Bone marrow (tissue), 2 donors: Measurements from ENCODE around the gene CLMP.
"Not testable (repeated sequence)": the region's sequence is repeated elsewhere in the genome, so short reads cannot be mapped to it uniquely, and the experiment has no call there.

ENCODE experiments used
- DNase-seq, 2 donors: peaks; one replicate each; lab custom pipeline; 2025; lab: John Stamatoyannopoulos, UW

CLMP gene

DNA sequence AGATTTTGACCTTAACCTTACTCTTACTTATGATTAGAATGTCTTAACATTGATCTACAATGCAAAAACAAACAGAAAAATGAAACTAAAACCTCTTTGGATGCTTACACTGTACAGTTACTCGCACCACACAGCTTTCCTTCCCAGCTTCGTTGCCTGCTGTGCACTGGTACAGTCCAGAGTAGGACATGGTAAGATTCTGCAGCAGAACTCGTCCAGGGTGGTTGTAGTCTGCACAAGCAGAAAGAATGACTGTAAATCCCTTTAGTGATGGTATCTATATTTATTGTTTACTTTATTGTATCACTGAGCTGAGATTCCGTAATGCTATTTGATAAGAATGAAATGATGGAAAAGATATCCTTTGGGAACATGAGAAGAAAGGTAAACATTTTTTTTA, 112.1 kb downstream of the CLMP start:
- DNase-seq = no peak

DNA sequence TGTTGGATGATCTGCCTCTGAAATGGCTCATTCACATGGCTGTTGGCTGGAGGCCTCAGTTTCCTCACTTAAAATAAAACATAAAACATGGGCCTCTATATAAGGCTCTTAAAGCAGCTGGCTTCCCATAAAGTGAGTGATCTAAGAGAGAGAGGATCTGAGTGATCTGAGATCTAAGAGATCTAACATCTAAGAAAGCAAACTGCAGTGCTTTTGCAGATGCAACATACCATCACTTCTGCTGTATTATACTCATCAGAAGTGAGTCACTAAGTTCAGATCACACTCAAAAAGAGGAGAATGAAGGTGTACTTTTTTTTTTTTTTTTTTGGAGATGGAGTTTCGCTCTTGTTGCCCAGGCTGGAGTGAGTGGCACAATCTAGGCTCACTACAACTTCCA, 115.0 kb downstream of the CLMP start:
- no peak for DNase-seq

DNA sequence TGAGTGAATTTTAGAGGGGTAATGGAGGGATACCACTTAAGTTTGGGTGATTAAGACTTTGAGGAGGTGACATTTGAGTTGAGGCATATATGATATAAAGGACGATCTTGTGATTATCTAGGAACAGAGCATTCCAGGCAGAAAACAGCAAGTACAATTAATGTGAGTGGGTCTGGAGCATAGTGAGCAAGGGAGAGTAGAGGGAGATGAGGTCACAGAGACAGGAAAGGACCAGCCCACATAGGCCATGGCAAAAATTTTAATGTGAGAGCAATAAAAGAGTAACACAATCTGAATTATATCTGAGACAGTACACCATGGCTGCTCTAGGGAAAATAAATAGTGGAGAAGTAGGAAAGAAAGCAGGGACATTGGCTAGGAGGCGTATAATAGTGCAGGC, 118.6 kb downstream of the CLMP start:
- no peak for DNase-seq

DNA sequence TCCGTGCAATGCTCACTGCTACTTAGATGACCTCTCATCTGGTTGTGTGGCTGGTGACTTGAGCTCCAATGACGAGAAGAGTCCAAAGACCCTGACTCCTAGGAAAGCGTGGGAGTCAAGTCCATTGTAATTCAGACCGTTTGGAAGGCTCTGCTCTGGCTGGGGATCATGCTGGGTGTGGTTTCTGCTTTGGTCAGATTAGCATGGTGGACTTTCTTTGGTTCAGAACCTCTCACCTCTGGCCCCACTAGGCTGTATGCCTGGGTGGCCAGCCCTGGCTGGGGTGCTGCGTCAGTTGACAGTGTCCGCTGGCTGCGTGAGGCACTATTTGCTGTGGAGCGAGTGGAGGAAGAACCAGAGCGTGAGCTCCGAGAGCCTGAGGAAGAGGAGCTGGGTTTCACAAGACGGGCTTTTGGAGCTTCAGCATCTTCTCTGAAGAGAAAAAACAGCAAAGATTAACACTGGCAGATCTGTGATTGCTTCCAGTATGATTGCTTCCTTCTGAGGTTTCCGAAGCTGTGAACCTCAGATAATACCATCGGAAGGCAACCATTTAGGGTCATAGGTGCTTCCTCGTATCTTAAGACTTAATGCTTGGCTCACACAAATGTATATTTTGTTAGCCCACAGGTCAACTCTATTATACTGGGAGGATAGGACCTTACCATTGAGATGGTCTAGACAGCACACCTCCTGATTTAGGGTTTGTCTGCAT, 121.5 kb downstream of the CLMP start:
- DNase-seq = no peak

GRCh38 chr11:123072762-123073161, 122.3 kb downstream of the CLMP start:
- DNase-seq = no peak

DNA sequence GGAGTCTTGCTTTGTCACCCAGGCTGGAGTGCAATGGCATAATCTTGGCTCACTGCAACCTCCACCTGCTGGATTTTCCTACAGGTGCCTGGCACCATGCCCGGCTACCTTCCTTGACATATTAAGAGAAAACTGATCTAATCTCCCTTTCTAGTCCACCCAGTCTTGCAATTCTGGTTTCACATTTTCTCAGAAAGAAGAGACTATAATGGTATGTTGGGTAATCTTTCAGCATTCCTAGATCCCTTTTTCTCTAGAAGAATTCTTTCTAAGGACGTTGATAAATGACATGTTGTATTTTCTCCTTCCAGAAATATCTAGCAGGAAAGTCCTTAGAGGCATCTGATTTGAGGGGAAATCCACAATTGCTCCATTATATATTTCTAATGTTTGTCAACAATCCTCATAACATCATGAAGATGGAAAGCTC, 122.7 kb downstream of the CLMP start:
- DNase-seq = no peak

DNA sequence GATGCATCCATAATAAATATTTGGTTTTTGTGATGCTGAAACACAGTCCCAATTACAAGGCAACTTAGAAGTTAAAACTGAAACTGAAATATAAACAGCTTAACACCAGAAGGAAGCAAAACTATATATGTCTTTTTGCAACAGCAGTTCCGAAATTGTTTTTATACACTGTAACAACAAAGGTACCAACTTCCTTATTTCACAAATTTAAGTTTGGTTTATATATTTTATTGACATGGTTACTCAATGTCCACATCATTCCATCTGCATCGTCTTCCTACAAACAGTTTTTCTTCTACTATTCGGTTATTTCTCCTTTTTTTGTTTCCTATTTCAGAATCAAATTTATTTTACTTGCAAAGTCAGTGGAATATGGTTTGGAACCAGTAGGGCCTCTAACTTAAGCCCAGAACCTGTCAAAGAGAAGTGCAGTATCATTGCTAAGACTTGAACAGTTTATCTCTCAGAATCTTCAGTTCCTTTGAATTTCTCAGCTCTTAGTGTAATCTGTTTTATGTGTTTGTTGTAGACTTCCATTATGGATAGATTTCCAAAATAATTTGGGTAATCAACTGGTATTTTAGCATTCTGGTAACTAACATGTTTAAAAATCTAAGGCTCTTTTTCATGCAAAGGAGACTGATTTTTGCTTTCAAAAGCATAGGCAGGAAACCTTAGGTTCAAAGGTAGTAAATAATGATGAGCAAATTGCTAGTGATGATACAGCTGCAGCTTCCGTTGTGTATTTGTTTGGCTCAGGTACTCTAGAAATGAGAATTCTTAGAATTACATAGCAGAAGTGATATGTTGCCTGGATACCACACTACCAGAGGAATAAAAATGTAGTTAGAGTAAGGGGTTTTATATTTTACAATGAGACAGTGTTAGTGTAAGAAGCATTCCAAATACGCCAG, 124.9 kb downstream of the CLMP start:
- peak in 1 of 2 donors; percentile 45 for DNase-seq

DNA sequence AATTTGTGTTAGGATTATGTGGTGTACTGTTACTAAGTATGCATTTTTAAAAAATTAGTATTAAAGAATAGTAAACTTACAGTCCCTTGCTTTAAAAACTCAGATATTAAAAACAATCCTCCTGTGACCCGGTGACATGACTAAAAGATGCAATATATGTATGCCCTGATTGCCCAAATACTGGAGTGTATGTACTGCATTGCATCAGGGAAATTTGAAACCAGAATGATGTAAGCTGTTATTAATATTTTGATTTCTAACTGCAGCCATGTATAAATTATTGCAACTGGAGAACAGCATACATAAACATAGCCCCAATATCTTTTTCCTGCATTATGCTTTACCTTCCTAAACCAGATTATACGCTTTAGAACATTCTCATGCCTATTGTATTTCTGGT, 129.4 kb downstream of the CLMP start:
- no peak for DNase-seq

- no peak for DNase-seq
These were observed 131.0 kb downstream of the CLMP start for GRCh38 chr11:123063826-123064657.

GRCh38 chr11:123062892-123063825, 131.9 kb downstream of the CLMP start:
- peak; percentile 42 for DNase-seq

- peak; percentile 92 to 100 for DNase-seq
These were observed 132.7 kb downstream of the CLMP start for GRCh38 chr11:123062158-123062891.

DNA sequence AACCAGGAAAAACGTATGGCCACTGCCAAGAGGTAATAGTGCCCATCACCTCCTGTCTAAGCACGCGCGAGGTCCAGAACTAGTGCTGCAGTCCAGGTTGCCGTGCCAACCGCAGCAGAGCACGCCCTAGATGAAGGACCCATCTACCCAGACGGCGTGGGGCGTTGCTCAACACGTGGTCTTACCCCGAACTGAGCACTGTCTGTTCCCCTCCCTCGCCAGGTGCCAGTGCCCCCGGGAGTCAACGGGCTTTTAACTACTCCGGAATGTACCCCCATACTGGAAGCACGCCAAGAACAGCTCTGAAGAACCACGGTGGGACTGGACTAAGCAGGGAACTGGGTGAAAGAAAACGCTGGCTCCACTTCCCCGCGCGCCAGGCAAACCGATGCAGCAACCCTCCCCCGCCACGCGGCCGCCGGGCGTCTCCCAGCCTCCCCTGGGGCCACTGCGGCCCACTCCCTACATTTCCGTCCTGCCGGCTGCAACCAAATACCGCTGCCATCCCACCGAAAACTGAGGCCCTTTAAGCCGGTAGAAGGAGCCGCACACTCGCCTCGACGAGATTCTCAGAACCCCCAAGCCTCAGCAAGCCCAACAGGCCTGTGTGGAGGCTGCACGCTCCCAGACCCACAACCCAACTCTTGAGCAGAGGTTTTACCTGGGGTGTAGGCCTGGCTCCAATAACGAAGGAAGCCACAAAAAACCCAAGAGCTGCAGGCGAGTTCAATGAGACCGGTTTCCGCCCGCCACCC, 133.5 kb downstream of the CLMP start, which contains the start of gene HSPA8:
HSPA8 (minus strand) TSS at position 734 of the 755 bp plus-strand sequence. CDS start 812 bp downstream, outside the sequence.
- peak in 1 of 2 donors; percentile 68 for DNase-seq

DNA sequence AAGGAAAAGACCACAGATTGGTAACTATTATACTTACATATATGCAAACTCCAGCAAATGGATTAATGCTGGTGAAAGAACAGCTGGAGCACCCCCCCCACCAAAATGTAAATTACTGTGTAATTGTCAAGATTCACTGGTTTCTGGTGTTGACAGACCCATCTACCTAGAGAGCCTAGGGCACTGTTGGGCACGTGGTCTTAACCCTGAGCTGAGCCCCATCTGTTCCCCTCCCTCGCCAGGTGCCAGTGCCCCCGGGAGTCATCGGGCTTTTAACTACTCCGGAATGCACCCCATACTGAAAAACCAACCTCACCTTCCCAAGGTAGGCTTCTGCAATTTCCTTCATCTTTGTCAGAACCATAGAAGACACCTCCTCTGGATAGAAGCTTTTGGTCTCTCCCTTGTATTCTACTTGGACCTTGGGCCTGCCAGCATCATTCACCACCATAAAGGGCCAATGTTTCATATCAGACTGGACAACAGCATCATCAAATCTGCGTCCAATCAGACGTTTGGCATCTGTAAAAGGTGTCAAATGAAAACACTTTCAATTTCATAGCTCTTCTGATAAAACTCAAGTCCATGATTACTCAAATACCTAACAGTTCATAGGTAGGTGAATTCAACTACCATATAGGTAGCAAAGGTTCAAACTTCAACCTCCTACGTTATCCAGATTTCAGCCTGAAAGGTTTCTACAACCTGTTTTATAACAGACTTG, 134.6 kb downstream of the CLMP start:
- no peak for DNase-seq

GRCh38 chr11:123059041-123059920, 135.8 kb downstream of the CLMP start:
- not testable (repeated sequence) for DNase-seq

GRCh38 chr11:123057661-123058305, 137.3 kb downstream of the CLMP start:
- no peak for DNase-seq

DNA sequence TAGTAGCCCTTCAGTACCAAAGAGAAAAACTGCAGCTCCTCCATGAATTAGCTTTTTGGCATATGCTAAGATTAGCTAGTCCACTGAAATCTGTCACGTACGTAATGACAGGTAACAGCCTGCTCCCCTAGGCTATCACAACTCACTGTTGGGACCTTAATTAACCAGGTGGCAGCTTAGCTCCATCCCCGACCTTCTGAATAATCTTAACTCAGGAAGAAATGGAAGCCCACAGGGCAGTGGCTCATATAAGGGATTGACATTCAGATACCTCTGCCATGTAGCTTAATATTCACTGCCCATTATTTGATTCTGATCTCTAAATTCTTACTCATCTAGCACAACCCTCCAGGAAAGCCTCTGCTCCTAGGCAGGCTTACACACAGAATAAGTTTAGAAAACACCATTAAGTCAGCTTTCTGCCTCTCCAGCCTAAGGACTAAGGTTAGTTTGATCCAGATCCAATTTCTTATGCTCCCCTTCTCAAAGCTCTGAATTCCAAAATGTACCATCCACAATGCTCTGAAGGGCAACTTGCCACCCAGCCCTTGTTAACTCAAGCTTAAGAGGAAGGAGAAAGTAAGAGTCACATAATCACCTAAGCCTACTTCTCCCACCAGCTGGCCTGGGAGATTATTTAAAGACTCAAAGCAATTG, 138.1 kb downstream of the CLMP start:
- DNase-seq = no peak
